Measurements from ENCODE around the gene FAM53B. TPM values are rescaled to one million over a fixed set of nuclear protein-coding genes. Genes with fewer than 3 reads are reported as not detected.

The FAM53B gene
- total and polyA plus RNA-seq, 4 donors, result 14.6 to 45.4 (median 18.2) TPM

GRCh38 chr10:124674768-124675222, 69.4 kb downstream of the FAM53B start:
- peaks cover 0 to 10% (median 3%) of the 10 kb centered on the region in 4 donors for H3K36me3 ChIP-seq (ENCODE audit: control insufficient read depth in 4 of 4, insufficient read depth in 4 of 4, low read length in 4 of 4)
- DNase-seq, result peak in 1 of 3 donors; percentile 34
- WGBS, 2 donors, result 62 to 74% methylated on average over 9 of the region's 9 CpGs
- peak; percentile 25 for ATAC-seq (ENCODE audit: insufficient read depth, low FRiP score)
- no peaks in the 10 kb centered on the region for H3K9me3 ChIP-seq (ENCODE audit: control insufficient read depth in 4 of 4, insufficient read depth in 3 of 4, low read length in 3 of 4)
- H3K4me3 ChIP-seq, result no peak overlapping the region
- no peaks in the 10 kb centered on the region for H3K27me3 ChIP-seq (ENCODE audit: control insufficient read depth in 3 of 3, insufficient read depth in 3 of 3, low read length in 2 of 3)
- H3K9ac ChIP-seq (ENCODE audit: insufficient read depth in 1 of 2, low read length in 2 of 2), result peak overlapping the region in 1 of 2 donors; percentile 39
- peak overlapping the region; percentile 48 to 66 for H3K27ac ChIP-seq (ENCODE audit: low read depth in 1 of 2, low read length in 1 of 2)
- H3K4me1 ChIP-seq (ENCODE audit: control insufficient read depth in 5 of 5, insufficient read depth in 5 of 5, low read length in 5 of 5), result peaks cover 24 to 77% (median 59%) of the 10 kb centered on the region in 5 donors
- no peak for TF ChIP-seq CTCF (IDR thresholded peaks at IDR 0.05; ENCODE audit: control extremely low read depth, extremely low read depth)

DNA sequence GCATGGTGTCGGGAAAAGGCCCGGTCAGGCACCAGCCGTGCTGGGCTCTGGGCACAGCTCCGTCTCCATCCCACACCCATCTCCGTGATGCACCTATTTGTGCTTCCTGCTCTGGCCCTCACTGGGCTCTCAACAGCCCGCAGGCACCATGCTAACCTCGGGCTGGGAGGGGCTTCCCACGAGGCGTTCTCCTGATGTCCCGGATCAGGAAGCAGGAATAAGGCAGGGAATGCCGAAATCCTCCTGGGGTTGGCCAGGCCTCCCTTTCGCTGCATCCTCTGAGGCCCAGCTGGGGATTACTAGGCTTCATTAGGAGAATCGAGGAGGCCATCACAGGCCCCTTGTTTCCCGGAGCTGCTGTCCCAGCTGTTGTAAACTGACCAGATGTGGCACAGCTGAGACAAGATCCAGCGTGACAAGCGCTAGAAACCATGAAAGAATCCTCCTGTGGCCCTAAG, 72.0 kb downstream of the FAM53B start:
- H3K27me3 ChIP-seq (ENCODE audit: control insufficient read depth in 3 of 3, insufficient read depth in 3 of 3, low read length in 2 of 3), result no peaks in the 10 kb centered on the region
- H3K36me3 ChIP-seq (ENCODE audit: control insufficient read depth in 4 of 4, insufficient read depth in 4 of 4, low read length in 4 of 4), result peaks cover 0 to 5% (median 2%) of the 10 kb centered on the region in 4 donors
- peak overlapping the region; percentile 13 to 30 for H3K27ac ChIP-seq (ENCODE audit: low read depth in 1 of 2, low read length in 1 of 2)
- no peak for TF ChIP-seq CTCF (IDR thresholded peaks at IDR 0.05; ENCODE audit: control extremely low read depth, extremely low read depth)
- H3K4me1 ChIP-seq (ENCODE audit: control insufficient read depth in 5 of 5, insufficient read depth in 5 of 5, low read length in 5 of 5), result peaks cover 22 to 74% (median 51%) of the 10 kb centered on the region in 5 donors
- no peak overlapping the region for H3K4me3 ChIP-seq
- DNase-seq (peak; percentile 79 to 84 (median 82)), ATAC-seq (ENCODE audit: insufficient read depth, low FRiP score) (no peak)
- no peak overlapping the region for H3K9ac ChIP-seq (ENCODE audit: insufficient read depth in 1 of 2, low read length in 2 of 2)
- 79 to 82% methylated on average over 16 of the region's 16 CpGs for WGBS, 2 donors
- no peaks in the 10 kb centered on the region for H3K9me3 ChIP-seq (ENCODE audit: control insufficient read depth in 4 of 4, insufficient read depth in 3 of 4, low read length in 3 of 4)

GRCh38 chr10:124671486-124672075, 72.6 kb downstream of the FAM53B start:
- 40 to 58% methylated on average over 8 of the region's 8 CpGs for WGBS, 2 donors
- DNase-seq, result peak; percentile 51 to 83 (median 77)
- Histone ChIP-seq H3K9ac (ENCODE audit: insufficient read depth in 1 of 2, low read length in 2 of 2) (no peak overlapping the region), H3K27ac (ENCODE audit: low read depth in 1 of 2, low read length in 1 of 2) (peak overlapping the region; percentile 26 to 30), H3K4me3 (no peak overlapping the region), H3K4me1 (ENCODE audit: control insufficient read depth in 5 of 5, insufficient read depth in 5 of 5, low read length in 5 of 5) (peaks cover 22 to 70% (median 45%) of the 10 kb centered on the region in 5 donors), H3K9me3 (ENCODE audit: control insufficient read depth in 4 of 4, insufficient read depth in 3 of 4, low read length in 3 of 4) (no peaks in the 10 kb centered on the region), H3K36me3 (ENCODE audit: control insufficient read depth in 4 of 4, insufficient read depth in 4 of 4, low read length in 4 of 4) (peaks cover 0 to 6% (median 2%) of the 10 kb centered on the region in 4 donors), H3K27me3 (ENCODE audit: control insufficient read depth in 3 of 3, insufficient read depth in 3 of 3, low read length in 2 of 3) (no peaks in the 10 kb centered on the region)
- TF ChIP-seq CTCF (IDR thresholded peaks at IDR 0.05; ENCODE audit: control extremely low read depth, extremely low read depth), result no peak
- ATAC-seq (ENCODE audit: insufficient read depth, low FRiP score), result no peak
